DOHH2 (cell line): ENCODE data around the gene PLXNA3.
"Not testable (repeated sequence)": the region's sequence is repeated elsewhere in the genome, so short reads cannot be mapped to it uniquely, and the experiment has no call there.

Experiments used
- H3F3A ChIP-seq: fragments of 200-600 bp; sonication (generic), shearing (Covaris generic); 2 replicates; pipeline ENCODE4 v1.6.0; 2016; ENCODE audit warnings: antibody characterized with exemption, mild to moderate bottlenecking; ENCODE audit not compliant: control insufficient read depth, insufficient read depth
- H3K27ac ChIP-seq: fragments of 200-600 bp; sonication (generic); 2 replicates; pipeline ENCODE4 v1.5.1; 2014; ENCODE audit warnings: low read depth, mild to moderate bottlenecking, low read length, moderate library complexity
- H3K27me3 ChIP-seq: fragments of 200-600 bp; sonication (generic); 2 replicates; pipeline ENCODE4 v1.6.1; 2014; ENCODE audit warnings: mild to moderate bottlenecking, low read length, mixed read lengths; ENCODE audit not compliant: control insufficient read depth
- H3K36me3 ChIP-seq: fragments of 200-600 bp; sonication (generic); 2 replicates; pipeline ENCODE4 v1.6.1; 2014; ENCODE audit warnings: mild to moderate bottlenecking, low read length, moderate library complexity, mixed read lengths; ENCODE audit not compliant: control insufficient read depth
- H3K4me1 ChIP-seq: fragments of 200-600 bp; sonication (generic); 2 replicates; pipeline ENCODE4 v1.6.1; 2014; ENCODE audit warnings: mild to moderate bottlenecking, low read length, mixed read lengths; ENCODE audit not compliant: control insufficient read depth
- H3K4me2 ChIP-seq: fragments of 200-600 bp; sonication (generic); 2 replicates; pipeline ENCODE4 v1.6.0; 2014; ENCODE audit warnings: mild to moderate bottlenecking, low read length, moderate library complexity
- H3K4me3 ChIP-seq: fragments of 200-600 bp; sonication (generic); 2 replicates; pipeline ENCODE4 v1.5.1; 2014; ENCODE audit warnings: mild to moderate bottlenecking, low read length, mixed read lengths
- H3K79me2 ChIP-seq: fragments of 200-600 bp; sonication (generic); 2 replicates; pipeline ENCODE4 v1.6.1; 2014; ENCODE audit warnings: mild to moderate bottlenecking, low read length, mixed read lengths; ENCODE audit not compliant: control insufficient read depth
- H3K9me2 ChIP-seq: fragments of 200-600 bp; sonication (generic); replicated peaks from 2 replicates; pipeline ENCODE4 v1.6.1; 2014; ENCODE audit warnings: mild to moderate bottlenecking, low read length, mixed read lengths; ENCODE audit not compliant: control insufficient read depth
- H3K9me3 ChIP-seq: fragments of 200-600 bp; sonication (generic); 2 replicates; pipeline ENCODE4 v1.6.1; 2014; ENCODE audit warnings: antibody characterized with exemption, low read length, mixed read lengths; ENCODE audit not compliant: control insufficient read depth, insufficient read depth
- H4K20me1 ChIP-seq: fragments of 200-600 bp; sonication (generic); 2 replicates; pipeline ENCODE4 v1.6.0; 2014; ENCODE audit warnings: low read depth, mild to moderate bottlenecking, antibody characterized with exemption, low read length, moderate library complexity; ENCODE audit not compliant: control insufficient read depth, insufficient read depth
- EZH2phosphoT487 ChIP-seq: fragments of 200-600 bp; sonication (generic); IDR thresholded peaks from 2 replicates; pipeline ENCODE4 v1.6.1; 2017; ENCODE audit warnings: borderline replicate concordance, mild to moderate bottlenecking, antibody characterized with exemption, low read length, moderate library complexity, mixed read lengths
- TF ChIP-seq, protein P1 (sequence below): fragments of 200-600 bp; sonication (generic); IDR thresholded peaks from one replicate; pipeline ENCODE4 v1.5.1; 2014; ENCODE audit warnings: antibody characterized with exemption, mild to moderate bottlenecking, low read depth, low read length; ENCODE audit not compliant: poor library complexity, severe bottlenecking

The PLXNA3 gene

DNA sequence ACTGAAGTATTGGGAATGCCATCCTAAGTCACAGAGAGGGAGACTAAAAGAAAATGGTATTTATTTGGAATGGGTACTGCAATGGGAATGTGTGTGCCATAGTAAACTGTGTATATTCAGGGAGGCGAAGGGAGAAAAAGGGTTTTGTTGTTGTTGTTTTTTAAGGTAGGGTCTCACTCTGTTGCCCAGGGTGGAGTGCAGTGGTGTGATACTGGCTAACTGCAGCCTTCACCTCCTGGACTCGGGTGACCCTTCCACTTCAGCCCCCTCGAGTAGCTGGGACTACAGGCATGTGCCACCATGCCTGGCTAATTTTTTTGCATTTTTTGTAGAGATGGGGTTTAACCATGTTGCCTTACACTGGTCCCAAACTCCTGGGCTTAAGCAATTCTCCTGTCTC lies 36.6 kb downstream of the PLXNA3 start:
- Histone ChIP-seq H4K20me1 (no peaks in the 10 kb centered on the region), H3F3A (peaks cover 15% of the 10 kb centered on the region), H3K27me3 (no peaks in the 10 kb centered on the region), H3K4me3 (no peak overlapping the region), H3K4me2 (no peak overlapping the region), H3K4me1 (peaks cover 57% of the 10 kb centered on the region), H3K79me2 (peaks cover 4% of the 10 kb centered on the region), H3K27ac (no peak overlapping the region), H3K36me3 (peaks cover 2% of the 10 kb centered on the region; the same call in 1 of the 2 replicates), H3K9me2 (no peaks in the 10 kb centered on the region), H3K9me3 (no peaks in the 10 kb centered on the region)
- TF ChIP-seq EZH2phosphoT487: no peak
- TF ChIP-seq, protein P1, sequence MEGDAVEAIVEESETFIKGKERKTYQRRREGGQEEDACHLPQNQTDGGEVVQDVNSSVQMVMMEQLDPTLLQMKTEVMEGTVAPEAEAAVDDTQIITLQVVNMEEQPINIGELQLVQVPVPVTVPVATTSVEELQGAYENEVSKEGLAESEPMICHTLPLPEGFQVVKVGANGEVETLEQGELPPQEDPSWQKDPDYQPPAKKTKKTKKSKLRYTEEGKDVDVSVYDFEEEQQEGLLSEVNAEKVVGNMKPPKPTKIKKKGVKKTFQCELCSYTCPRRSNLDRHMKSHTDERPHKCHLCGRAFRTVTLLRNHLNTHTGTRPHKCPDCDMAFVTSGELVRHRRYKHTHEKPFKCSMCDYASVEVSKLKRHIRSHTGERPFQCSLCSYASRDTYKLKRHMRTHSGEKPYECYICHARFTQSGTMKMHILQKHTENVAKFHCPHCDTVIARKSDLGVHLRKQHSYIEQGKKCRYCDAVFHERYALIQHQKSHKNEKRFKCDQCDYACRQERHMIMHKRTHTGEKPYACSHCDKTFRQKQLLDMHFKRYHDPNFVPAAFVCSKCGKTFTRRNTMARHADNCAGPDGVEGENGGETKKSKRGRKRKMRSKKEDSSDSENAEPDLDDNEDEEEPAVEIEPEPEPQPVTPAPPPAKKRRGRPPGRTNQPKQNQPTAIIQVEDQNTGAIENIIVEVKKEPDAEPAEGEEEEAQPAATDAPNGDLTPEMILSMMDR: no peak

DNA sequence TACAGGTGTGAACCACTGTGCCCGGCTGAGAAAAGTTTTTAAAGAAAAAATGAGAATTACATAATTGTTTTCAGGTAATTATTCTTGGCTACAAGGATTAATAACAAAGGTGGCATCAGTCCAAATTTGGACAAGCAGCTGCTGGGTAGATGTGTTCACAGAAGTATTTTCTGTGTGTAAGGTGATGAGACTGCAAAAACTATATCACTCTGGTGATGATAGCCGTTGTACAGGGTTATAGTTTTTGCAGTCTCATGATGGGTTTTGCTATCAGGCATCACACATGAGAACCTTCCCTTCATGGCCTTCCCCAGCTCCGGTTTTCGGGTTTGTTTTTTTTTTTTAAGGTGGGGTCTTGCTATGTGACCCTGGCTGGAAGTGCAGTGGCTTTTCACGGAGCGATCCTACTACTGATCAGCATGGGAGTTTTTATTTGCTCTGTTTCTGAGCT lies 37.4 kb downstream of the PLXNA3 start:
- Histone ChIP-seq H3F3A (peaks cover 17% of the 10 kb centered on the region), H3K36me3 (no peaks in the 10 kb centered on the region), H3K27me3 (no peaks in the 10 kb centered on the region), H3K4me1 (peaks cover 62% of the 10 kb centered on the region), H3K9me2 (no peaks in the 10 kb centered on the region), H3K9me3 (no peaks in the 10 kb centered on the region), H3K79me2 (no peaks in the 10 kb centered on the region), H3K27ac (peak overlapping the region; percentile 89; the same call in 1 of the 2 replicates), H3K4me2 (peak overlapping the region; percentile 41), H3K4me3 (0 out of 2 replicates have a peak overlapping the region, but pooled peaks have one; percentile 15), H4K20me1 (no peaks in the 10 kb centered on the region)
- TF ChIP-seq EZH2phosphoT487: no peak
- TF ChIP-seq, protein P1: no peak

DNA sequence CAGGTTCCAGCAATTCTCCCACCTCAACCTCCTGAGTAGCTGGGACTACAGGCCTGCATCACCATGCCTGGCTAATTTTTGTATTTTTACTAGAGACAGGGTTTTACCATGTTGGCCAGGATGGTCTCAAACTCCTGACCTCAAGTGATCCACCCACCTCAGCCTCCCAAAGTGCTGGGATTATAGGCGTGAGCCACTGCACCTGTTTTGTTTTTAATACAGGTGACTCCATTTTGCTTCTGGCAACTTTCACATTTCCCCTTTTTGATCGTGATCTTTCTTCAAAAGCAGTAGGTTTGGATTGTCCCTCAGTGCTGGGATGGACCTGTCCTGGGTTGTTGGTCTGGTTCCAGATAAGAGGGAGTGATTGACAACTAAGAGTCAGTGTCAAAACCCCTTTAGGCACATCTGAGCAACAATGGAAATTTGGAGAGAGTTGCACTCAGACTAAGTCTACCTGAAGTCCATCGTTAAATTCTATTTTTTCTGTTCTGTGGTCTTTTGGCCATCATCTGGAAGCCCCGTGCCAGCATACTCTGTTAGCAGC lies 38.6 kb downstream of the PLXNA3 start:
- H4K20me1 ChIP-seq, H3K79me2 ChIP-seq, H3K9me2 ChIP-seq, H3K27me3 ChIP-seq, H3K9me3 ChIP-seq, H3K36me3 ChIP-seq: not testable (repeated sequence)
- Histone ChIP-seq H3K4me1 (peaks cover 58% of the 10 kb centered on the region), H3K4me2 (peak overlapping the region; percentile 66), H3K4me3 (peak overlapping the region; percentile 44), H3K27ac (peak overlapping the region; percentile 89), H3F3A (peaks cover 17% of the 10 kb centered on the region)

DNA sequence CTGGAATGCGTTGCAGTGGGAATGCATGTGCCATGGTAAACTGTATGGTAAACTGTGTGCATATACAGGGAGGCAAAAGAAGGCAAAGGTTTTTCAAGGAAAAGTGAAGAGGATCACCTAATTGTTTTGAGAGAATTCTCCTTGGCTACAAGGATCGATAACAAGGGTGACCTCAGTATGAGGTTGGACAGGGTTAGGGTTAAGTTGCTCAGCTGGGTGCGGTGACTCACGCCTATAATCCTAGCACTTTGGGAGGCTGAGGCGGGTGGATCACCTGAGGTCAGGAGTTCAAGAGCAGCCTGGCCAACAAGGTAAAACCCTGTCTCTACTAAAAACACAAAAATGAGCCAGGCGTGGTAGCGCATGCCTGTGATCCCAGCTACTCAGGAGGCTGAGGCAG lies 43.3 kb downstream of the PLXNA3 start:
- H3K9me3 ChIP-seq, H4K20me1 ChIP-seq, H3K9me2 ChIP-seq, H3K79me2 ChIP-seq, H3K27me3 ChIP-seq, H3K4me3 ChIP-seq, H3K36me3 ChIP-seq, H3K4me2 ChIP-seq, H3K27ac ChIP-seq: not testable (repeated sequence)
- Histone ChIP-seq H3K4me1 (peaks cover 44% of the 10 kb centered on the region), H3F3A (peaks cover 17% of the 10 kb centered on the region)
